ENCODE measurements around the gene MICU1. TPM values are rescaled to one million over a fixed set of nuclear protein-coding genes. Genes with fewer than 3 reads are reported as not detected.
A peak's percentile ranks its signal among the peaks of the same experiment; 100 is the strongest.

MICU1 gene
- total RNA-seq, 6 donors from 2014 or later: 26.9 to 62.9 (median 47.6) TPM

DNA sequence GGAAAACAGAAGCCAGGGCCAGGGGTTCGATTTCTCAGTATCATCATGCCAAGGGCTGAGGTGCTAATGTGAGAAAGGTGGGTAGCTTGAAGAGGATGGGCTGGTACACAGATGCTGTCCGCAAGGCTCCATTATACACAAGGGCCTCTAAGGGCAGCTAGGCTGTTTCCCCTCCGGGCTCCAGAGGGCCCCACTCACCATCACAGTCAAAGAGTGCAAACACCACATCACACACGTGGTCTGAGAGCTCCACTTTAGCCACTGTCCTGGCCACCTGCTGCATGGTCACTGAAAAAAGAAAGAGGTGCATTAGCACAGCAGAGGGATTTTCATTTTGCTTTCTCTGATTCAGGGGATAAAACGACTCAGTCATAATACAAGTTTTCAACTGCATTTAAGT lies 250.3 kb downstream of the MICU1 start:
- no peak overlapping the region for H3K4me3 ChIP-seq
- no peak for TF ChIP-seq POLR2A (IDR thresholded peaks at IDR 0.05)
- no peak for TF ChIP-seq POLR2AphosphoS5 (IDR thresholded peaks at IDR 0.05)
- TF ChIP-seq EP300 (IDR thresholded peaks at IDR 0.05): no peak
- TF ChIP-seq, protein P1, sequence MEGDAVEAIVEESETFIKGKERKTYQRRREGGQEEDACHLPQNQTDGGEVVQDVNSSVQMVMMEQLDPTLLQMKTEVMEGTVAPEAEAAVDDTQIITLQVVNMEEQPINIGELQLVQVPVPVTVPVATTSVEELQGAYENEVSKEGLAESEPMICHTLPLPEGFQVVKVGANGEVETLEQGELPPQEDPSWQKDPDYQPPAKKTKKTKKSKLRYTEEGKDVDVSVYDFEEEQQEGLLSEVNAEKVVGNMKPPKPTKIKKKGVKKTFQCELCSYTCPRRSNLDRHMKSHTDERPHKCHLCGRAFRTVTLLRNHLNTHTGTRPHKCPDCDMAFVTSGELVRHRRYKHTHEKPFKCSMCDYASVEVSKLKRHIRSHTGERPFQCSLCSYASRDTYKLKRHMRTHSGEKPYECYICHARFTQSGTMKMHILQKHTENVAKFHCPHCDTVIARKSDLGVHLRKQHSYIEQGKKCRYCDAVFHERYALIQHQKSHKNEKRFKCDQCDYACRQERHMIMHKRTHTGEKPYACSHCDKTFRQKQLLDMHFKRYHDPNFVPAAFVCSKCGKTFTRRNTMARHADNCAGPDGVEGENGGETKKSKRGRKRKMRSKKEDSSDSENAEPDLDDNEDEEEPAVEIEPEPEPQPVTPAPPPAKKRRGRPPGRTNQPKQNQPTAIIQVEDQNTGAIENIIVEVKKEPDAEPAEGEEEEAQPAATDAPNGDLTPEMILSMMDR (IDR thresholded peaks at IDR 0.05): peak in 2 of 6 experiments; percentile 7 to 13
- DNase-seq (peak in 1 of 2 donors; percentile 35), ATAC-seq (ENCODE audit: low FRiP score in 2 of 2) (no peak)
- peaks cover 0 to 20% (median 7%) of the 10 kb centered on the region in 4 donors for H3K36me3 ChIP-seq
- H3K9me3 ChIP-seq: no peaks in the 10 kb centered on the region
- H3K4me1 ChIP-seq: peaks cover 0 to 3% (median 0%) of the 10 kb centered on the region in 4 donors
- 58 to 72% methylated on average over 5 of the region's 5 CpGs for WGBS, 2 donors
- no peaks in the 10 kb centered on the region for H3K27me3 ChIP-seq
- H3K27ac ChIP-seq: no peak overlapping the region

DNA sequence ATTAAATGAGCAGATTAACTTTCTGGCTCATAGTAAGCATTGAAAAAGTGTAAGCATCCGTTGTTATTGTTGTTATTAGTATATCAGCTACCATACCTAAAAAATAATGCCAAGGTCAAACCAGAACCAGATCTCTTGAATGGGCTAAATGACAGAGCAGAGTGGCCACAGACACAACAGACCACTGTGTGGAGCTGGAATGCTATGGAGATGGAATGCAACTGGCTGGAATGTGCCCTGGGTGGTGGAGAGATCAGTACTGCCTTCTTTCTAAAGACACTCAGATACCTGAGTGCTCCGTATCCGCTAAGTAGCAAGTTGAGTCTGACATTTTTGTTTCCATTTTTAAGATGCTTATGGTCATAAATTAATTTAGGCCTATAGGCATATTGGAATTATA lies 250.7 kb downstream of the MICU1 start:
- ATAC-seq (ENCODE audit: low FRiP score in 2 of 2) (no peak), DNase-seq (no peak)
- H3K36me3 ChIP-seq: peaks cover 0 to 24% (median 7%) of the 10 kb centered on the region in 4 donors
- H3K27ac ChIP-seq: no peak overlapping the region
- H3K9me3 ChIP-seq: no peaks in the 10 kb centered on the region
- no peak overlapping the region for H3K4me3 ChIP-seq
- TF ChIP-seq, protein P1 (IDR thresholded peaks at IDR 0.05): no peak
- TF ChIP-seq EP300 (IDR thresholded peaks at IDR 0.05) (no peak), POLR2AphosphoS5 (IDR thresholded peaks at IDR 0.05) (no peak), POLR2A (IDR thresholded peaks at IDR 0.05) (no peak)
- no peaks in the 10 kb centered on the region for H3K27me3 ChIP-seq
- H3K4me1 ChIP-seq: peaks cover 0 to 4% (median 0%) of the 10 kb centered on the region in 4 donors
- 92 to 94% methylated on average over 3 of the region's 3 CpGs for WGBS, 2 donors

DNA sequence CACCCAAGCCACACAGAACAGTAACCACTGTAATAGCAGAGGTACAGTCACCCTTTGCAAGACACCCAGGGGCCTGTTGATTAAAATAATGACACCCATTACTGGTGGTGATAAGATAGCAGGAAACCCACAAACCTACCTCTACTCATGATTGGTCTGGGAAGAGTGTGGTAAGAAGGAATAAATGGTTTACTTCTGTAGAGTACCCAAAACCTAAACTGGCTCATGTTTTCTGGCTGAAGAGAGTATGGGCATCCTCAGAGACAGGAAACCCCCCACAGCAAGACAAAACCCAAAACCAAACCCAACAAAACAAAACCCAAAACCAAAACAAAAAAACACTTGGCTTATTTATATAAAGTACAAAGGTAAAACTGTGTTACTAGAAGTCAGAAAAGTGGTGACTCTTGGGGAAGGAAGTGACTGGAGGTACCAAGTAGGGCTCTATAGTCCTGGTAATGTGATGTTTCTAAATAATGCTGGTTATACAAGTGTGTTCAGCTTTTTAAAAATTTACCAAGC lies 255.6 kb downstream of the MICU1 start:
- Histone ChIP-seq H3K27ac (no peak overlapping the region), H3K4me3 (no peak overlapping the region), H3K36me3 (peaks cover 0 to 57% (median 20%) of the 10 kb centered on the region in 4 donors), H3K27me3 (no peaks in the 10 kb centered on the region), H3K4me1 (peaks cover 0 to 4% (median 0%) of the 10 kb centered on the region in 4 donors), H3K9me3 (no peaks in the 10 kb centered on the region)
- ATAC-seq (ENCODE audit: low FRiP score in 2 of 2): peak in 1 of 2 donors; percentile 47
- TF ChIP-seq, protein P1 (IDR thresholded peaks at IDR 0.05): no peak
- TF ChIP-seq POLR2A (IDR thresholded peaks at IDR 0.05): no peak
- TF ChIP-seq EP300 (IDR thresholded peaks at IDR 0.05): no peak
- no peak for TF ChIP-seq POLR2AphosphoS5 (IDR thresholded peaks at IDR 0.05)
- DNase-seq: no peak

DNA sequence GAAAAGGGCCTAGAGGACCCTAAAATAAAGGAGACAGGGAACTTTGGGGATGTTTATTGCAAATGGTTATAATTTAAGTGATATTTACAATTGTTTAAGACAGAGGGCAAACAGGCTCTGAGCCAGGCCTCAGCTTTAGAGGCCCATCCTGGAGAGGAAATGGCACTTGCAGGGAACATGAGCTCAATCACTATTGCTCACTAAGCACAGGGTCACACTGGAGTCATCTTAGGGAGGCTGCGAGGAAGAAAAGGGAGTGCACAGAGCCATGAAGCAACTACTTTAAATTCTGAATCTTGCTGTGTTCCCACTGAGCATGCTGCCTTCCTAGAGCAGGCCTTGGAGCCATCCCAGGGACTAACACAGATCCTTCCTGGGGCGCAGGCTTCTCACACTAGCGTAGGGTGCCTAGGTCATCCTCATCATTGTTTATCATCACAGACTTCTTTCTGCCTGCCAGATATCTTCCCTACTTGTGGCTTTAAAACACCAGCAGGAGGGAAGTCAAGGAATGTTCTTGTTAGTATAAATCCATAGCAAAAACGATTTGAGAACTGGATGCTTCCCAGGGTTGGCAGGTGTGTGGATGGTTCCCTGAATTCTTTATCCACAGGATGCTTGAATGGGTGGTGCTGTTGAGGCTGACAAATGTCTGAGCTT lies 258.4 kb downstream of the MICU1 start:
- Histone ChIP-seq H3K27me3 (no peaks in the 10 kb centered on the region), H3K36me3 (peaks cover 0 to 51% (median 15%) of the 10 kb centered on the region in 4 donors)

More for the DNA sequence above, 258.4 kb downstream of the MICU1 start:
- H3K9me3 ChIP-seq: no peaks in the 10 kb centered on the region
- no peak overlapping the region for H3K27ac ChIP-seq
- DNase-seq (no peak), ATAC-seq (ENCODE audit: low FRiP score in 2 of 2) (no peak)
- TF ChIP-seq EP300 (IDR thresholded peaks at IDR 0.05) (no peak), POLR2AphosphoS5 (IDR thresholded peaks at IDR 0.05) (no peak), POLR2A (IDR thresholded peaks at IDR 0.05) (no peak)
- TF ChIP-seq, protein P1 (IDR thresholded peaks at IDR 0.05): no peak
- H3K4me3 ChIP-seq: no peak overlapping the region
- H3K4me1 ChIP-seq: peaks cover 10 to 14% (median 11%) of the 10 kb centered on the region in 4 donors
- 76 to 89% methylated on average over 4 of the region's 4 CpGs for WGBS, 2 donors

All from upper lobe of left lung (tissue), 6 donors.